Bronchial epithelial cell (primary cell): ENCODE results near the gene RCAN2. TPM values are rescaled to one million over a fixed set of nuclear protein-coding genes. Genes with fewer than 3 reads are reported as not detected.

Experiments
- DNase-seq: peaks from one replicate; pipeline ENCODE4 v3.0.0-alpha.2; 2010; ENCODE audit warnings: low read depth
- FAIRE-seq: peaks from 2 replicates; lab custom pipeline; 2011; peaks lifted over from hg19 to GRCh38; lab: Jason Lieb, UNC
- H3K27me3 ChIP-seq: 2 replicates; pipeline ENCODE4 v1.5.1; 2011; ENCODE audit warnings: low read length; ENCODE audit not compliant: control insufficient read depth, insufficient read depth
- H3K36me3 ChIP-seq: 2 replicates; pipeline ENCODE4 v1.5.1; 2011; ENCODE audit warnings: low read length; ENCODE audit not compliant: control insufficient read depth, insufficient read depth
- H3K4me3 ChIP-seq: 2 replicates; pipeline ENCODE4 v1.5.1; 2011; ENCODE audit warnings: mild to moderate bottlenecking, low read depth, low read length, control low read depth
- CTCF ChIP-seq: IDR thresholded peaks from 2 replicates; pipeline ENCODE4 v1.5.1; 2011; ENCODE audit warnings: mild to moderate bottlenecking, moderate library complexity, low read length, control low read depth, inconsistent platforms; ENCODE audit not compliant: insufficient read depth, severe bottlenecking
- total RNA-seq: library from RNA; depleted of rRNA; stranded (reverse); fragments of >200 nt; gene quantifications from 2 replicates; pipeline ENCODE4 v1.2.1, GENCODE V29; 2014

Gene RCAN2
- total RNA-seq, 1 donor from 2014 or later = under 0.01 TPM

- FAIRE-seq (no peak), DNase-seq (no peak)
- no peak for TF ChIP-seq CTCF
- H3K36me3 ChIP-seq = no peaks in the 10 kb centered on the region
- no peaks in the 10 kb centered on the region for H3K27me3 ChIP-seq
- no peak overlapping the region for H3K4me3 ChIP-seq
These were observed 138.5 kb downstream of the RCAN2 start for GRCh38 chr6:46352541-46353268.

GRCh38 chr6:46350714-46351113, 140.5 kb downstream of the RCAN2 start:
- FAIRE-seq (no peak), DNase-seq (no peak)
- Histone ChIP-seq H3K27me3 (no peaks in the 10 kb centered on the region), H3K4me3 (no peak overlapping the region), H3K36me3 (no peaks in the 10 kb centered on the region)
- TF ChIP-seq CTCF = no peak

GRCh38 chr6:46347669-46348068, 143.6 kb downstream of the RCAN2 start:
- FAIRE-seq (no peak), DNase-seq (no peak)
- TF ChIP-seq CTCF = no peak
- H3K4me3 ChIP-seq = no peak overlapping the region
- no peaks in the 10 kb centered on the region for H3K36me3 ChIP-seq
- no peaks in the 10 kb centered on the region for H3K27me3 ChIP-seq

- no peak for TF ChIP-seq CTCF
- DNase-seq = no peak
- Histone ChIP-seq H3K36me3 (no peaks in the 10 kb centered on the region), H3K4me3 (no peak overlapping the region), H3K27me3 (no peaks in the 10 kb centered on the region)
- FAIRE-seq = no peak
These were observed 151.0 kb downstream of the RCAN2 start for GRCh38 chr6:46340246-46340645.

- FAIRE-seq = peak; percentile 36
- DNase-seq = no peak
- H3K27me3 ChIP-seq = no peaks in the 10 kb centered on the region
These were observed 153.1 kb downstream of the RCAN2 start for GRCh38 chr6:46338131-46338530.

More at GRCh38 chr6:46338131-46338530, 153.1 kb downstream of the RCAN2 start:
- no peaks in the 10 kb centered on the region for H3K36me3 ChIP-seq
- no peak overlapping the region for H3K4me3 ChIP-seq
- TF ChIP-seq CTCF = no peak
